T-helper 1 cell treated with Interleukin-12 subunit alpha and Interleukin-12 subunit beta and Interleukin-4 antibody, amounts not matched to agents 30 μg/mL and 1 μg/mL, for 36 hours (primary cell): Measurements from ENCODE around the gene XNDC1N.
"Not testable (repeated sequence)": the region's sequence is repeated elsewhere in the genome, so short reads cannot be mapped to it uniquely, and the experiment has no call there.

Experiments
- H3K27ac Mint-ChIP-seq: one replicate; pipeline ENCODE4 v1.8.0; 2021; ENCODE audit warnings: mild to moderate bottlenecking, mixed read lengths
- H3K27me3 Mint-ChIP-seq: one replicate; pipeline ENCODE4 v1.8.0; 2021; ENCODE audit warnings: low read depth, mixed read lengths
- H3K36me3 Mint-ChIP-seq: one replicate; pipeline ENCODE4 v1.8.0; 2021; ENCODE audit warnings: low read depth, mixed read lengths
- H3K4me1 Mint-ChIP-seq: one replicate; pipeline ENCODE4 v1.8.0; 2021; ENCODE audit warnings: low read depth, mixed read lengths
- H3K4me3 Mint-ChIP-seq: one replicate; pipeline ENCODE4 v1.8.0; 2021; ENCODE audit warnings: mild to moderate bottlenecking, moderate library complexity, mixed read lengths
- H3K9me3 Mint-ChIP-seq: one replicate; pipeline ENCODE4 v1.8.0; 2021; ENCODE audit warnings: mixed read lengths

The XNDC1N gene

GRCh38 chr11:71913756-71914526, 14.5 kb downstream of the XNDC1N start:
- Mint-ChIP-seq H3K27ac (peak overlapping the region; percentile 7), H3K4me1 (peaks cover 16% of the 10 kb centered on the region), H3K4me3 (no peak overlapping the region), H3K36me3 (peaks cover 32% of the 10 kb centered on the region), H3K9me3 (no peaks in the 10 kb centered on the region), H3K27me3 (no peaks in the 10 kb centered on the region)

GRCh38 chr11:71911986-71912340, 16.4 kb downstream of the XNDC1N start:
- H3K9me3 Mint-ChIP-seq, H3K27me3 Mint-ChIP-seq, H3K4me3 Mint-ChIP-seq: not testable (repeated sequence)
- peaks cover 28% of the 10 kb centered on the region for H3K36me3 Mint-ChIP-seq
- H3K4me1 Mint-ChIP-seq, result peaks cover 16% of the 10 kb centered on the region
- peak overlapping the region; percentile 50 for H3K27ac Mint-ChIP-seq

GRCh38 chr11:71911321-71911985, 16.9 kb downstream of the XNDC1N start:
- H3K4me3 Mint-ChIP-seq, H3K9me3 Mint-ChIP-seq, H3K27me3 Mint-ChIP-seq: not testable (repeated sequence)
- peaks cover 28% of the 10 kb centered on the region for H3K36me3 Mint-ChIP-seq
- H3K4me1 Mint-ChIP-seq, result peaks cover 16% of the 10 kb centered on the region
- H3K27ac Mint-ChIP-seq, result peak overlapping the region; percentile 50

- H3K9me3 Mint-ChIP-seq, H3K27me3 Mint-ChIP-seq, H3K4me3 Mint-ChIP-seq, H3K27ac Mint-ChIP-seq: not testable (repeated sequence)
- Mint-ChIP-seq H3K36me3 (peaks cover 25% of the 10 kb centered on the region), H3K4me1 (peaks cover 16% of the 10 kb centered on the region)
These were observed 17.6 kb downstream of the XNDC1N start for GRCh38 chr11:71910775-71911174.

GRCh38 chr11:71908218-71908617, 20.2 kb downstream of the XNDC1N start:
- Mint-ChIP-seq H3K4me1 (peaks cover 13% of the 10 kb centered on the region), H3K36me3 (peaks cover 13% of the 10 kb centered on the region), H3K27me3 (no peaks in the 10 kb centered on the region), H3K27ac (no peak overlapping the region), H3K4me3 (no peak overlapping the region), H3K9me3 (no peaks in the 10 kb centered on the region)

GRCh38 chr11:71901137-71901536, 27.3 kb downstream of the XNDC1N start:
- not testable (repeated sequence) for H3K9me3 Mint-ChIP-seq, H3K4me3 Mint-ChIP-seq, H3K27me3 Mint-ChIP-seq, H3K4me1 Mint-ChIP-seq, H3K27ac Mint-ChIP-seq
- peaks cover 12% of the 10 kb centered on the region for H3K36me3 Mint-ChIP-seq

- Mint-ChIP-seq H3K27me3 (no peaks in the 10 kb centered on the region), H3K36me3 (peaks cover 13% of the 10 kb centered on the region), H3K9me3 (no peaks in the 10 kb centered on the region), H3K4me3 (no peak overlapping the region), H3K4me1 (no peaks in the 10 kb centered on the region), H3K27ac (no peak overlapping the region)
These were observed 32.4 kb downstream of the XNDC1N start for GRCh38 chr11:71895961-71896360.

GRCh38 chr11:71889181-71889872, 39.1 kb downstream of the XNDC1N start:
- not testable (repeated sequence) for H3K27ac Mint-ChIP-seq, H3K9me3 Mint-ChIP-seq, H3K36me3 Mint-ChIP-seq

GRCh38 chr11:71888335-71889010, 39.9 kb downstream of the XNDC1N start:
- H3K27me3 Mint-ChIP-seq, H3K9me3 Mint-ChIP-seq, H3K36me3 Mint-ChIP-seq, H3K4me1 Mint-ChIP-seq, H3K27ac Mint-ChIP-seq, H3K4me3 Mint-ChIP-seq: not testable (repeated sequence)

More at GRCh38 chr11:71889181-71889872, 39.1 kb downstream of the XNDC1N start:
- H3K4me3 Mint-ChIP-seq, H3K27me3 Mint-ChIP-seq, H3K4me1 Mint-ChIP-seq: not testable (repeated sequence)

GRCh38 chr11:71885806-71886205, 42.6 kb downstream of the XNDC1N start:
- H3K36me3 Mint-ChIP-seq, H3K27ac Mint-ChIP-seq, H3K4me3 Mint-ChIP-seq, H3K27me3 Mint-ChIP-seq, H3K9me3 Mint-ChIP-seq, H3K4me1 Mint-ChIP-seq: not testable (repeated sequence)
